ENCODE measurements around the gene ACAT1.
"Not testable (repeated sequence)": the region's sequence is repeated elsewhere in the genome, so short reads cannot be mapped to it uniquely, and the experiment has no call there.

The ACAT1 gene

DNA sequence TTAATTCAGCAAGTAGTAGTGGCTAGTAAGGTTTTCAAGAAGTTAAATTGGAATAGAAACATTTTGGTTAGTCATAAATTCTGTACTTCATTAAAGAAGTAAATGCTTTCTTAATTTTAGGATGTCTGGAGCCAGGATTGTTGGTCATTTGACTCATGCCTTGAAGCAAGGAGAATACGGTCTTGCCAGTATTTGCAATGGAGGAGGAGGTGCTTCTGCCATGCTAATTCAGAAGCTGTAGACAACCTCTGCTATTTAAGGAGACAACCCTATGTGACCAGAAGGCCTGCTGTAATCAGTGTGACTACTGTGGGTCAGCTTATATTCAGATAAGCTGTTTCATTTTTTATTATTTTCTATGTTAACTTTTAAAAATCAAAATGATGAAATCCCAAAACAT is 25.8 kb downstream of the ACAT1 start:
- DNase-seq, result no peak

DNA sequence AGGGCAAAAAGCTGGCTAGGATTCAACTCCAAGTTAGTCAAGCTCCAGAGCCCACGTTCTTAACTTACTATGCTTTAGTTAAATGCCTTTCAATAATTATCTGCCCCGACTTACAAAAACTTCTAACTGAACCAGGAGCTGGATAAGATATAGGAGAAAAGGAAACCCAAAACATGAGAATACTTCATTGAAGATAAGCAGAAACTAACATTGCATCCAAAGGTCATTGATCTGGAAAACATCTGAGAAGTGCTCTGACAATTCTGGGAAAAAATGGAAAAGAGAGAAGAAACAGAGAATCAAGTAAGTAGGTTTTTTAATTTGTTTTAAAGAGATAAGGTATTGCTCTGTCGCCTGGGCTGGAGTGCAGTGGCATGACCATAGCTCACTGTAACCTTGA is 27.2 kb downstream of the ACAT1 start:
- DNase-seq, result no peak

DNA sequence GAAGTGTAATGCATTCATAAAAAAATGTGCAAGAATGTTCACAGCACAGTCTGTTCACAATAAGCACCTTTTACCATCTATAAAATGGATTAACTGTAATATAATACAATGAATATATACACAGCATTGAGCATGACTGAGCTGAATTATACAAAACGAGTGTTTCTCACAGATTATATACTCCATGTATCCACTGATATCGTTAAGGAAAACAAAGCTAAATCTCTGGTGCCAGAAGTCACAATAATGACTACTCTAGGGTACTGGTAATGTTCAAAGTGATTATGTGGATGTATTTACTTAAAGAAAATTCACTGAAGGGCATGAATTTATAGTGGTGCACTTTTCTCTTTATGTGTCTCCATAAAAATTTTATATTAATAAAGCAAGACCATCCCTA is 33.2 kb downstream of the ACAT1 start:
- no peak for DNase-seq

DNA sequence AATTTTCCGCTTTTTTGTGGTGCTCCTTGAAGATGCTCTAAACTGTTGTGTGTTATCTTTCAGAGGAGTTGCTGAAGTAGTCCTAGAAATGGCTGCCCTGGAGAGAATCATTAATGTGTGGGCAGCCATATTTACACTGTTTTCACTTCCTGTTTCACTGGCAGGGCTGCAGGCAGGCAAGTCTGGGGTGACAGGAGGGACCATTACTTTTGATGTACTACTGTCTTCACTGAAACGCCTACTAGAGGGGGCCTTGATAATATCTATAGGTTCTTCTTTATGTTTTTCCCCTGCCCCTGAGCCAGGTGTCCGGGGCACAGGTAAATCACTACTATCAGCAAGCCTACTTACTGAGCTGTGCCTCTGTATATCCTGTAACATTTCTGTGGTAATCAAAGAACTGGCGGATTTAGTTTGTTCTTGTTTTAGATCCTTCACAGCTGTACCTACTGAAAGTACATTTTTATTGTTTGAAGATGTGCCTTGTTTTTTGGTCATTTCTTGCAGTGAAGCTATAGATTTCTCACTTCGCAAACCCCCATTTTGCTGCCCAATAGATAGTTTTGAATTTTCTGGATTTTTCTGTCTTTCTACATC is 39.7 kb downstream of the ACAT1 start:
- no peak for DNase-seq

DNA sequence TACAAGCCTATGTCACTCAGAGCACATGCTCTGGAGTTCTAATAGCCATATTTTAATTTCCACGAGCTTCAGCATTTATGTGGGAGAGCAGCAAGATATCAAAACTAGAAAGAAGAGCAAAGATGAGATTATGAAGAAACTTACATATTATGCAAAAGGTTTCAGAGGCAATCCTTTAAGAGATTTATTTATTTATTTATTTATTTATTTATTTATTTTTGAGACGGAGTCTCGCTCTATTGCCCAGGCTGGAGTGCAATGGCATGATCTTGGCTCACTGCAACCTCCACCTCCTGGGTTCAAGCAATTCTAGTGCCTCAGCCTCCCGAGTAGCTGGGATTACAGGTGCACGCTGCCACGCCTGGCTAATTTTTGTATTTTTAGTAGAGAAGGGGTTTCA is 41.5 kb downstream of the ACAT1 start:
- DNase-seq, result not testable (repeated sequence)

DNA sequence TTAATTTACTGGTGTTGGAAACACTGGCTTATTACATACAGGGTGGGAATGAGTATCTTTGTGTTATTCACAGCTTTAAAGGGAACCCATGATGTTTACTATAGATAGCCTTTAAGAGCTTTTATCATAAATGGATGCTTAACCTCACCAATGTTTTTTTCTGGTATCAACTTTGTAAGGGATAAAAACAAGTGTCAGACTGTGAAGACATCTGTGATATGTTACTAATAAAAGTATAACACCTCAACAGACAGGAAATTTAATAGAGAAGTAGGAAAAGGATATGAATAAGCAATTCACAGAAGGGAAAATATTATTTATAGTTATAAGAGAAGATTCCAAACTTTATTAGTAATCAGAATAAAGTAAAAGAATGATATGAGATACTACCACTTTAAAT is 46.3 kb downstream of the ACAT1 start:
- DNase-seq, result no peak

DNA sequence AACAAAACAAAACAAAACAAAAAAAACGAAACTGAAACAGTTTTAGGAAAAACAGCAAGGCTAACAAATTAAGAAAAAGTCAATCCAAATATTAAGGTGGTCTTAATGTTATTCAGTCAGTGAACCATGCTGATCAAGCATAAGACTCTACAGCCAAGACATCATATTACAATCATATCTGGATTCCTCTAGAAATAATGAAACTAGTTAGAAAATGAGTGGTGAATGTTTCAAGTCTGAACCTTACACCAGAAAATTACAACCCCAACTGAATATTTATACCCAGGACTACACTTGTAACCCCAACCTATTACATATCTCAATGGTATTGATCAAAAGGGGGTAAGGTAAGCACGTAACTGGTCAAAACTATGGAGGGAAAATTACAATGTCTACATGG is 48.8 kb downstream of the ACAT1 start:
- DNase-seq, result no peak

DNA sequence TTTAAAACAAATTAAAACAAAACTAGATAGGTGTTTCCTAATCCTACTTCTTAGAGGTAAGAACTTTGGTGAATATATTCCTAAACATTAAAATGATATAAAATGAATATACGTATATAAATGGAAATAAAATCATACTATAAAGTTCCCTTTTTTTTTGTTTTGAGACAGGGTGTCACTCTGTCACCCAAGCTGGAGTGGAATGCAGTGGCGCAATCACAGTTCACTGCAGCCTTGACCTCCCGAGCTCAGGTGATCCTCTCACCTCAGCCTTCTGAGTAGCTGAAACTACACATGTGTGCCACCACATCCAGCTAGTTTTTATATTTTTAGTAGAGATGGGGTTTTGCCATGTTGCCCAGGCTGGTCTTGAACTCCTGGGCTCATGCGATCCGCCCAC is 56.2 kb downstream of the ACAT1 start:
- no peak for DNase-seq

DNA sequence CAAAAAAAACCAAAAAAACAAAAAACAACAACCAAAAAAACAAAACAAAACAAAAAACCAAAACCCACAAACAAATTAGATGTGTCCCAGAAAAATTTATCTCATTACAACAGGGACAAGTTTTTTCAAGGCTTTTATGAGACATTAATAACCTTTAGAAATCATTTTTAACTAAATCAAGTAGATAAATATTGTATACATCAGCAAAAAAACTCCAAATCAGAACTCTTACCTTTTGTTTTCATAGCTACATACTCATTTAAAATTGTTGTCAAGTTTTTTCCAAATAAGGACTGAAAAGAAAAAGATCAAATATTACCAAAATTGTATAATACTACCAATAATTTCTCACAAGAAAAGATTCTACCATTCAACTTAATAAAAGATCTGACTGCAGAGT is 72.4 kb downstream of the ACAT1 start:
- no peak for DNase-seq

DNA sequence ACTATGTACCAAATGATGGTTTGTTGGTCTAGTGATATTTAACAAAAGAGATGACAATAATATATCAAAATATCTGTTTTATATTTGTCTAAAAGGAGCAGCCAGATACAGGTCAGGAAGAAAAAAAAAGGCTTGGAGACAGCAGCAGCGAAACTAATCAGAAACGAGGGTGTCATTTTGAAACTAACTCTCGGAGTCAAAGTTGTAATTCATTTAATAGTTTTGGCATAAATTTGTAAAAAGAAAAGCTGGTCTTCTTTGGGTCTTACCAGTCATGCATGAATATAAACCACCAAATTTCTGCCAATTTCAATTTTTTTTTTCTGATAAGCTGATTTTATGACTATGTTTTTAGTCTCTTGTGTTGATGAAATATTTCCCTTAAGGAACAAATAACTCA is 75.5 kb downstream of the ACAT1 start:
- DNase-seq, result no peak

All from DMS53 (cell line).